GM04504 (cell line): ENCODE data around the gene SMG7.

Experiments
- DNase-seq: peaks from one replicate; pipeline ENCODE4 v3.0.0-alpha.2; 2012; ENCODE audit warnings: low read depth

SMG7 gene

GRCh38 chr1:183567584-183567983 lies 95.3 kb downstream of the SMG7 start:
- DNase-seq, result no peak

GRCh38 chr1:183568176-183569021 lies 96.1 kb downstream of the SMG7 start:
- no peak for DNase-seq

GRCh38 chr1:183569141-183569540 lies 96.8 kb downstream of the SMG7 start:
- DNase-seq, result no peak

- DNase-seq, result no peak
Observed at GRCh38 chr1:183569801-183570200, 97.5 kb downstream of the SMG7 start.

- DNase-seq, result no peak
Observed at GRCh38 chr1:183570451-183570850, 98.2 kb downstream of the SMG7 start.

- peak; percentile 17 for DNase-seq
Observed at GRCh38 chr1:183571678-183572268, 99.5 kb downstream of the SMG7 start.

- no peak for DNase-seq
Observed at GRCh38 chr1:183572721-183573120, 100.4 kb downstream of the SMG7 start.

GRCh38 chr1:183575606-183576005 lies 103.3 kb downstream of the SMG7 start:
- no peak for DNase-seq

GRCh38 chr1:183576537-183576936 lies 104.2 kb downstream of the SMG7 start:
- DNase-seq, result no peak

- DNase-seq, result no peak
Observed at GRCh38 chr1:183577897-183578465, 105.7 kb downstream of the SMG7 start.

- no peak for DNase-seq
Observed at GRCh38 chr1:183578856-183579255, 106.6 kb downstream of the SMG7 start.

GRCh38 chr1:183580281-183580682 lies 108.0 kb downstream of the SMG7 start:
- DNase-seq, result no peak

- DNase-seq, result no peak
Observed at GRCh38 chr1:183582021-183582713, 109.9 kb downstream of the SMG7 start.

GRCh38 chr1:183583466-183583865 lies 111.2 kb downstream of the SMG7 start:
- DNase-seq, result no peak

- DNase-seq, result no peak
Observed at GRCh38 chr1:183584147-183584546, 111.8 kb downstream of the SMG7 start.

- no peak for DNase-seq
Observed at GRCh38 chr1:183585038-183585437, 112.7 kb downstream of the SMG7 start.

- DNase-seq, result no peak
Observed at GRCh38 chr1:183586455-183586854, 114.2 kb downstream of the SMG7 start.

- no peak for DNase-seq
Observed at GRCh38 chr1:183586926-183587325, 114.6 kb downstream of the SMG7 start.

GRCh38 chr1:183588827-183589226 lies 116.5 kb downstream of the SMG7 start:
- DNase-seq, result no peak

GRCh38 chr1:183589384-183589783 lies 117.1 kb downstream of the SMG7 start:
- no peak for DNase-seq

GRCh38 chr1:183589874-183590243 lies 117.6 kb downstream of the SMG7 start:
- DNase-seq, result no peak

- DNase-seq, result no peak
Observed at GRCh38 chr1:183590244-183591191, 118.2 kb downstream of the SMG7 start, which contains the start of gene NCF2. TSS of gene NCF2 (minus strand) at chr1:183590459. CDS start at chr1:183590329, 130 bp downstream.
